HCT116 (cell line): ENCODE data around the gene TNIK. TPM values are rescaled to one million over a fixed set of nuclear protein-coding genes. Genes with fewer than 3 reads are reported as not detected.

Experiments
- ATAC-seq: fragments of 200-7000 bp; cut with Tn5 transposase; 2 replicates; pipeline ENCODE4 v1.9.1; 2020; ENCODE audit warnings: mild to moderate bottlenecking, moderate library complexity
- BruUV-seq: library from RNA; stranded (reverse); fragments of 400-500 nt; replicated peaks from 2 replicates; lab custom pipeline; 2021; lab: Mats Ljungman, UMichigan
- CTCF ChIA-PET: fragments of 300-600 bp; sonication (Branson Sonifier 250); formaldehyde crosslinking; loops from one replicate; lab custom pipeline; 2021; ENCODE audit warnings: antibody characterized with exemption; lab: Charles Lee
- POLR2A ChIA-PET: fragments of 300-600, 350-600 bp; sonication (Branson Sonifier 250); formaldehyde crosslinking; loops from one replicate; lab custom pipeline; 2021; ENCODE audit warnings: antibody characterized with exemption; lab: Charles Lee
- RAD21 ChIA-PET, 2 experiments: fragments of 300-600 bp; sonication (Branson Sonifier 250); formaldehyde crosslinking; loops; one replicate each; lab custom pipeline; 2023; ENCODE audit warnings: low total read pairs in 2 of 2; ENCODE audit not compliant: uncharacterized antibody in 2 of 2, unreplicated experiment in 2 of 2, low non-redundant PET in 1 of 2; lab: Charles Lee
- DNase-seq: peaks from one replicate; pipeline ENCODE4 v3.0.0-alpha.2; 2010; ENCODE audit warnings: low read depth, low spot score
- H2AFZ ChIP-seq: fragments of 200-600 bp; shearing (Covaris generic), sonication (generic); 2 replicates; pipeline ENCODE4 v1.6.1; 2017; ENCODE audit warnings: low read depth, mixed run types, mixed read lengths, antibody characterized with exemption, low read length; ENCODE audit not compliant: poor library complexity, severe bottlenecking
- H3K27ac ChIP-seq: 2 replicates; pipeline ENCODE4 v1.5.1; 2012; ENCODE audit warnings: low read depth, low read length
- H3K27me3 ChIP-seq: fragments of 200-600 bp; sonication (generic); 2 replicates; pipeline ENCODE4 v1.6.1; 2016; ENCODE audit warnings: mixed run types, low read length, mixed read lengths; ENCODE audit not compliant: insufficient read depth
- H3K36me3 ChIP-seq, 2 experiments: fragments of 200-500 bp in 1 of 2; fragments of 200-600 bp in 1 of 2; sonication (Bioruptor generic) in 1 of 2; sonication (generic) in 1 of 2; 2 replicates each; pipeline versions ENCODE4 v1.5.1 to v1.6.1; 2014 to 2016; ENCODE audit warnings: low read length in 2 of 2, inconsistent platforms in 1 of 2, mixed read lengths in 1 of 2, mixed run types in 1 of 2; ENCODE audit not compliant: insufficient read depth in 2 of 2, control insufficient read depth in 1 of 2
- H3K4me1 ChIP-seq, 2 experiments: fragments of 200-600 bp in 1 of 2; sonication (generic) in 1 of 2; 2 replicates each; pipeline versions ENCODE4 v1.5.1 to v1.6.1; 2012 to 2017; ENCODE audit warnings: low read length in 2 of 2, inconsistent platforms in 1 of 2, mild to moderate bottlenecking in 1 of 2, mixed read lengths in 1 of 2, mixed run types in 1 of 2, moderate library complexity in 1 of 2; ENCODE audit not compliant: insufficient read depth in 2 of 2, control insufficient read depth in 1 of 2
- H3K4me2 ChIP-seq: fragments of 200-600 bp; sonication (generic); 2 replicates; pipeline ENCODE4 v1.6.1; 2017; ENCODE audit warnings: mixed run types, low read length, mixed read lengths
- H3K4me3 ChIP-seq, 2 experiments: fragments of 200-600 bp in 1 of 2; sonication (generic) in 1 of 2; replicated peaks in 1 of 2; 2 replicates each; pipeline ENCODE4 v1.5.1; 2011 to 2016; ENCODE audit warnings: low read length in 2 of 2, control low read depth in 1 of 2, low read depth in 1 of 2, mild to moderate bottlenecking in 1 of 2, mixed read lengths in 1 of 2, mixed run types in 1 of 2
- H3K79me2 ChIP-seq: fragments of 200-600 bp; sonication (generic); 2 replicates; pipeline ENCODE4 v1.6.1; 2017; ENCODE audit warnings: mild to moderate bottlenecking, mixed run types, low read length, moderate library complexity, mixed read lengths; ENCODE audit not compliant: insufficient read depth
- H3K9ac ChIP-seq: fragments of 200-600 bp; sonication (generic); 2 replicates; pipeline ENCODE4 v1.6.1; 2016; ENCODE audit warnings: low read length, mixed read lengths
- H3K9me2 ChIP-seq: fragments of 200-600 bp; sonication (generic), shearing (Covaris generic); 2 replicates; pipeline ENCODE4 v1.6.1; 2017; ENCODE audit warnings: mixed run types, mild to moderate bottlenecking, moderate library complexity; ENCODE audit not compliant: insufficient read depth
- H3K9me3 ChIP-seq, 2 experiments: fragments of 200-500 bp in 1 of 2; fragments of 200-600 bp in 1 of 2; sonication (Bioruptor generic) in 1 of 2; sonication (generic) in 1 of 2; 2 replicates each; pipeline ENCODE4 v1.6.1; 2014 to 2017; ENCODE audit warnings: low read length in 2 of 2, mixed read lengths in 2 of 2, inconsistent platforms in 1 of 2, low read depth in 1 of 2, mild to moderate bottlenecking in 1 of 2, mixed run types in 1 of 2, moderate library complexity in 1 of 2; ENCODE audit not compliant: control insufficient read depth in 1 of 2, insufficient read depth in 1 of 2
- H4K20me1 ChIP-seq: fragments of 200-600 bp; sonication (generic), shearing (Covaris generic); 2 replicates; pipeline ENCODE4 v1.6.1; 2017; ENCODE audit warnings: mixed run types, mild to moderate bottlenecking, moderate library complexity; ENCODE audit not compliant: insufficient read depth
- CEBPB ChIP-seq: IDR thresholded peaks from 2 replicates; pipeline ENCODE4 v1.6.1; 2012; ENCODE audit warnings: low read depth
- EZH2phosphoT487 ChIP-seq: fragments of 200-600 bp; IDR thresholded peaks from 2 replicates; pipeline ENCODE4 v1.6.1; 2018; ENCODE audit warnings: antibody characterized with exemption, borderline replicate concordance
- POLR2AphosphoS5 ChIP-seq: IDR thresholded peaks from 2 replicates; pipeline ENCODE4 v1.6.1; 2011; ENCODE audit warnings: mild to moderate bottlenecking, low read depth, low read length, moderate library complexity
- RAD21 ChIP-seq: IDR thresholded peaks from 2 replicates; pipeline ENCODE4 v1.6.1; 2012; ENCODE audit warnings: low read depth, mild to moderate bottlenecking
- SP1 ChIP-seq: IDR thresholded peaks from 2 replicates; pipeline ENCODE4 v1.6.1; 2012; ENCODE audit warnings: low read depth
- SRF ChIP-seq: IDR thresholded peaks from 2 replicates; pipeline ENCODE4 v1.6.1; 2012; ENCODE audit warnings: low read depth
- TCF7L2 ChIP-seq: IDR thresholded peaks from 2 replicates; pipeline ENCODE4 v1.7.0; 2011; ENCODE audit warnings: borderline replicate concordance, inconsistent platforms; ENCODE audit not compliant: insufficient read depth, insufficient read length; ENCODE audit errors: extremely low read depth
- ZFX ChIP-seq: fragments of 450-650 bp; IDR thresholded peaks from 2 replicates; pipeline ENCODE4 v1.6.1; 2017
- intact Hi-C: fragments of 100-400 bp; cut with micrococcal nuclease; formaldehyde crosslinking; loops from 2 replicates; pipeline ENCODE4 v1.10.0; 2022
- total RNA-seq: library from RNA; stranded (reverse); gene quantifications from one replicate; pipeline ENCODE4 v1.2.1, GENCODE V29; 2021; ENCODE audit not compliant: unreplicated experiment
- TF ChIP-seq, protein P1 (sequence below): IDR thresholded peaks from 2 replicates; pipeline ENCODE4 v1.6.1; 2012; ENCODE audit warnings: low read depth

Gene TNIK
- total RNA-seq, 1 experiment from 2014 or later = 24.1 TPM

DNA sequence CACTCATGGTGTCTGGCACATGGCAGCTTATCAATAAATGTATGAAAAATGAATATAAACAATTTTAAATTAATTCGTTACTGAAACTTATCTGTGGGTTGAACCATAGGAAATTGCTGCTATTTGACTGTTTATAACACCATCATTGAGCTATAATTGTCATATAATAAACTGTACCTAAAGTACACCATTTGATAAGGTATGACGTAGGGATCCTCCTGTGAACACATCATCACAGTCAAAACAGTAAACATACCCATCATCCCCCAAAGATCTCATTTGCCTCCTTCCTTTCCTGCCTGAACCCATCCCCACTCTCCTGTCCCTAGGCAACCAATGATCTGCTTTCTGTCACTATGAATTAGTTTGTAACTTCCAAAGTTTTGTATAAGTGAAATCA lies 282.7 kb downstream of the TNIK start:
- Histone ChIP-seq H3K27me3 (no peaks in the 10 kb centered on the region), H3K79me2 (no peaks in the 10 kb centered on the region), H3K9me3 (no peaks in the 10 kb centered on the region), H3K9ac (no peak overlapping the region), H3K4me3 (no peak overlapping the region), H4K20me1 (no peaks in the 10 kb centered on the region), H3K9me2 (no peaks in the 10 kb centered on the region), H3K27ac (no peak overlapping the region), H3K36me3 (no peaks in the 10 kb centered on the region), H3K4me2 (no peak overlapping the region), H2AFZ (no peak overlapping the region), H3K4me1 (no peaks in the 10 kb centered on the region)
- POLR2A ChIA-PET = no interaction called here
- no TSS peak for BruUV-seq
- intact Hi-C loops = no loop called here
- RAD21 ChIA-PET = no interaction called here
- no peak for TF ChIP-seq SRF
- no peak for TF ChIP-seq SP1
- TF ChIP-seq, protein P1, sequence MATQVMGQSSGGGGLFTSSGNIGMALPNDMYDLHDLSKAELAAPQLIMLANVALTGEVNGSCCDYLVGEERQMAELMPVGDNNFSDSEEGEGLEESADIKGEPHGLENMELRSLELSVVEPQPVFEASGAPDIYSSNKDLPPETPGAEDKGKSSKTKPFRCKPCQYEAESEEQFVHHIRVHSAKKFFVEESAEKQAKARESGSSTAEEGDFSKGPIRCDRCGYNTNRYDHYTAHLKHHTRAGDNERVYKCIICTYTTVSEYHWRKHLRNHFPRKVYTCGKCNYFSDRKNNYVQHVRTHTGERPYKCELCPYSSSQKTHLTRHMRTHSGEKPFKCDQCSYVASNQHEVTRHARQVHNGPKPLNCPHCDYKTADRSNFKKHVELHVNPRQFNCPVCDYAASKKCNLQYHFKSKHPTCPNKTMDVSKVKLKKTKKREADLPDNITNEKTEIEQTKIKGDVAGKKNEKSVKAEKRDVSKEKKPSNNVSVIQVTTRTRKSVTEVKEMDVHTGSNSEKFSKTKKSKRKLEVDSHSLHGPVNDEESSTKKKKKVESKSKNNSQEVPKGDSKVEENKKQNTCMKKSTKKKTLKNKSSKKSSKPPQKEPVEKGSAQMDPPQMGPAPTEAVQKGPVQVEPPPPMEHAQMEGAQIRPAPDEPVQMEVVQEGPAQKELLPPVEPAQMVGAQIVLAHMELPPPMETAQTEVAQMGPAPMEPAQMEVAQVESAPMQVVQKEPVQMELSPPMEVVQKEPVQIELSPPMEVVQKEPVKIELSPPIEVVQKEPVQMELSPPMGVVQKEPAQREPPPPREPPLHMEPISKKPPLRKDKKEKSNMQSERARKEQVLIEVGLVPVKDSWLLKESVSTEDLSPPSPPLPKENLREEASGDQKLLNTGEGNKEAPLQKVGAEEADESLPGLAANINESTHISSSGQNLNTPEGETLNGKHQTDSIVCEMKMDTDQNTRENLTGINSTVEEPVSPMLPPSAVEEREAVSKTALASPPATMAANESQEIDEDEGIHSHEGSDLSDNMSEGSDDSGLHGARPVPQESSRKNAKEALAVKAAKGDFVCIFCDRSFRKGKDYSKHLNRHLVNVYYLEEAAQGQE = no peak
- TF ChIP-seq CEBPB = no peak
- TF ChIP-seq EZH2phosphoT487 = no peak
- TF ChIP-seq ZFX = no peak
- no peak for TF ChIP-seq POLR2AphosphoS5
- no peak for TF ChIP-seq RAD21
- no peak for TF ChIP-seq TCF7L2
- DNase-seq = no peak
- CTCF ChIA-PET = no interaction called here
- no peak for ATAC-seq
